HL-60 (cell line): ENCODE results near the gene CSNK1G2.

ENCODE experiments used
- CTCF ChIP-seq: IDR thresholded peaks from one replicate; pipeline ENCODE4 v1.5.1; 2011; ENCODE audit warnings: low read length, control low read depth, inconsistent platforms; ENCODE audit not compliant: insufficient read depth
- GABPA ChIP-seq: IDR thresholded peaks from 2 replicates; pipeline ENCODE4 v1.6.1; 2012; ENCODE audit warnings: low read depth
- POLR2AphosphoS5 ChIP-seq: IDR thresholded peaks from 2 replicates; pipeline ENCODE4 v1.6.1; 2012; ENCODE audit warnings: low read depth
- REST ChIP-seq: IDR thresholded peaks from 2 replicates; pipeline ENCODE4 v1.6.1; 2012; ENCODE audit warnings: low read depth; ENCODE audit not compliant: insufficient replicate concordance
- SPI1 ChIP-seq: IDR thresholded peaks from 2 replicates; pipeline ENCODE4 v1.6.1; 2012; ENCODE audit warnings: low read depth, mild to moderate bottlenecking, borderline replicate concordance

- peak; percentile 85 for TF ChIP-seq CTCF
- TF ChIP-seq POLR2AphosphoS5, result no peak
- no peak for TF ChIP-seq SPI1
- TF ChIP-seq REST, result no peak
- TF ChIP-seq GABPA, result no peak
Observed at GRCh38 chr19:1929021-1929742, 11.8 kb upstream of the CSNK1G2 start.
